ENCODE data around the gene CRTAC1.
"Not testable (repeated sequence)": the region's sequence is repeated elsewhere in the genome, so short reads cannot be mapped to it uniquely, and the experiment has no call there.

Gene CRTAC1

GRCh38 chr10:97852840-97853405 lies 177.5 kb downstream of the CRTAC1 start:
- DNase-seq = peak in 1 of 10 donors; percentile 24
- intact Hi-C loops (cut with DNase I) = no loop called here

GRCh38 chr10:97852277-97852676 lies 178.1 kb downstream of the CRTAC1 start:
- no peak for DNase-seq
- intact Hi-C loops (cut with DNase I) = no loop called here

GRCh38 chr10:97851341-97852001 lies 178.9 kb downstream of the CRTAC1 start:
- peak; percentile 24 to 95 (median 72) for DNase-seq
- intact Hi-C loops (cut with DNase I) = no loop called here

- peak in 3 of 10 donors; percentile 28 to 81 (median 72) for DNase-seq
- intact Hi-C loops (cut with DNase I) = no loop called here
Observed at GRCh38 chr10:97850446-97850845, 180.0 kb downstream of the CRTAC1 start.

- intact Hi-C loops (cut with DNase I) = no loop called here
- DNase-seq = peak in 7 of 10 donors; percentile 36 to 94 (median 62)
Observed at GRCh38 chr10:97849687-97850402, 180.6 kb downstream of the CRTAC1 start, which contains the start of gene GOLGA7B. TSS of gene GOLGA7B (plus strand) at chr10:97849843. CDS start at chr10:97850304, 461 bp downstream.

GRCh38 chr10:97849103-97849686 lies 181.2 kb downstream of the CRTAC1 start:
- DNase-seq = no peak
- intact Hi-C loops (cut with DNase I) = no loop called here

- no peak for DNase-seq
- intact Hi-C loops (cut with DNase I) = no loop called here
Observed at GRCh38 chr10:97844678-97845077, 185.7 kb downstream of the CRTAC1 start.

GRCh38 chr10:97843972-97844371 lies 186.4 kb downstream of the CRTAC1 start:
- DNase-seq; intact Hi-C loops (cut with DNase I): not testable (repeated sequence)

GRCh38 chr10:97843281-97843671 lies 187.1 kb downstream of the CRTAC1 start:
- DNase-seq = peak in 1 of 10 donors; percentile 24
- intact Hi-C loops (cut with DNase I) = no loop called here

GRCh38 chr10:97842656-97843280 lies 187.7 kb downstream of the CRTAC1 start:
- intact Hi-C loops (cut with DNase I) = no loop called here
- no peak for DNase-seq

GRCh38 chr10:97842114-97842513 lies 188.3 kb downstream of the CRTAC1 start:
- intact Hi-C loops (cut with DNase I); DNase-seq: not testable (repeated sequence)

- DNase-seq; intact Hi-C loops (cut with DNase I): not testable (repeated sequence)
Observed at GRCh38 chr10:97841166-97841565, 189.3 kb downstream of the CRTAC1 start.

- intact Hi-C loops (cut with DNase I) = no loop called here
- DNase-seq = peak in 1 of 10 donors; percentile 45
Observed at GRCh38 chr10:97838091-97838490, 192.3 kb downstream of the CRTAC1 start.

GRCh38 chr10:97836446-97836845 lies 194.0 kb downstream of the CRTAC1 start:
- no peak for DNase-seq
- intact Hi-C loops (cut with DNase I) = no loop called here

GRCh38 chr10:97831259-97831658 lies 199.2 kb downstream of the CRTAC1 start:
- intact Hi-C loops (cut with DNase I) = no loop called here
- no peak for DNase-seq

GRCh38 chr10:97830064-97830463 lies 200.4 kb downstream of the CRTAC1 start:
- intact Hi-C loops (cut with DNase I) = no loop called here
- DNase-seq = peak in 1 of 10 donors; percentile 71

GRCh38 chr10:97828721-97829120 lies 201.7 kb downstream of the CRTAC1 start:
- DNase-seq = no peak
- intact Hi-C loops (cut with DNase I) = no loop called here

- DNase-seq = peak in 3 of 10 donors; percentile 12 to 73 (median 14)
- intact Hi-C loops (cut with DNase I) = no loop called here
Observed at GRCh38 chr10:97827702-97828291, 202.6 kb downstream of the CRTAC1 start.

- no peak for DNase-seq
- intact Hi-C loops (cut with DNase I) = no loop called here
Observed at GRCh38 chr10:97826892-97827291, 203.5 kb downstream of the CRTAC1 start.

Data from posterior cingulate gyrus (tissue), 11 donors.